ENCODE results near the gene DNAJC25. TPM values are rescaled to one million over a fixed set of nuclear protein-coding genes. Genes with fewer than 3 reads are reported as not detected.
"Not testable (repeated sequence)": the region's sequence is repeated elsewhere in the genome, so short reads cannot be mapped to it uniquely, and the experiment has no call there.

Gene DNAJC25
- total RNA-seq, 2 donors from 2014 or later, result 6.3 to 7.4 TPM

DNA sequence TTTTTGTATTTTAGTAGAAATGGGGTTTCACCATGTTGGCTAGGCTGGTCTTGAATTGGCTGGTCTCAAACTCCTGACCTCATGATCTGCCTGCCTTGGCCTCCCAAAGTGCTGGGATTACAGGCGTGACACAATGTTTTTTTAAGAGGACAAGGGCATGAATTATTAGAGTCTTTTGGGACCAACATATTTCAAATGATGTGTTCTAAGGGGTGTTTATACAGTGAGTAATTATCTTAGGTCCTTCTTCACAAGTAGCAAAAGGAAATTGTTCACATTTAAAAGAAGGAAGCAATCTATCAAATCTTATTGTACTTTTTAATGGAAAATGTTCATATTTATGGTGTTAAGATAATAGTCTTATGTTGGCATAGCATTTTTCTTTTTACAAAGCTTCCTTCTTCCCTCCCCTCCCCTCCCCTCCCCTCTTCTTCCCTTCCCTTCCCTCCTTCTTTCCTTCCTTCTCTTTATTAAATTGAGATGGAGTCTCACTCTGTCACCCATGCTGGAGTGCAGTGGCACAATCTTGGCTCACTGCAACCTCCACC, 37.0 kb downstream of the DNAJC25 start:
- no peaks in the 10 kb centered on the region for H3K9me3 ChIP-seq (ENCODE audit: control insufficient read depth, low read length)
- H3K4me1 ChIP-seq (ENCODE audit: control insufficient read depth, insufficient read depth, low read length), result no peaks in the 10 kb centered on the region
- H3K4me3 ChIP-seq (ENCODE audit: low read length), result no peak overlapping the region
- H3K27me3 Mint-ChIP-seq (ENCODE audit: insufficient read depth), result no peaks in the 10 kb centered on the region
- H3K27me3 ChIP-seq (ENCODE audit: control insufficient read depth, insufficient read depth, low read length, poor library complexity, severe bottlenecking), result no peaks in the 10 kb centered on the region
- H3K27ac ChIP-seq (ENCODE audit: low read depth, low read length), result no peak overlapping the region
- H3K27ac Mint-ChIP-seq, result no peak overlapping the region
- WGBS, 2 experiments (ENCODE audit: insufficient coverage in 1 of 2, insufficient read length in 1 of 2), result 83 to 93% methylated on average over 1 of the region's 1 CpG
- peaks cover 5% of the 10 kb centered on the region for H3K4me1 Mint-ChIP-seq
- no peak overlapping the region for H3K9ac ChIP-seq (ENCODE audit: extremely low read depth, low read length, poor library complexity, severe bottlenecking)
- no peak overlapping the region for H3K4me3 Mint-ChIP-seq
- TF ChIP-seq, protein P1, sequence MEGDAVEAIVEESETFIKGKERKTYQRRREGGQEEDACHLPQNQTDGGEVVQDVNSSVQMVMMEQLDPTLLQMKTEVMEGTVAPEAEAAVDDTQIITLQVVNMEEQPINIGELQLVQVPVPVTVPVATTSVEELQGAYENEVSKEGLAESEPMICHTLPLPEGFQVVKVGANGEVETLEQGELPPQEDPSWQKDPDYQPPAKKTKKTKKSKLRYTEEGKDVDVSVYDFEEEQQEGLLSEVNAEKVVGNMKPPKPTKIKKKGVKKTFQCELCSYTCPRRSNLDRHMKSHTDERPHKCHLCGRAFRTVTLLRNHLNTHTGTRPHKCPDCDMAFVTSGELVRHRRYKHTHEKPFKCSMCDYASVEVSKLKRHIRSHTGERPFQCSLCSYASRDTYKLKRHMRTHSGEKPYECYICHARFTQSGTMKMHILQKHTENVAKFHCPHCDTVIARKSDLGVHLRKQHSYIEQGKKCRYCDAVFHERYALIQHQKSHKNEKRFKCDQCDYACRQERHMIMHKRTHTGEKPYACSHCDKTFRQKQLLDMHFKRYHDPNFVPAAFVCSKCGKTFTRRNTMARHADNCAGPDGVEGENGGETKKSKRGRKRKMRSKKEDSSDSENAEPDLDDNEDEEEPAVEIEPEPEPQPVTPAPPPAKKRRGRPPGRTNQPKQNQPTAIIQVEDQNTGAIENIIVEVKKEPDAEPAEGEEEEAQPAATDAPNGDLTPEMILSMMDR (conservative IDR thresholded peaks at IDR 0.05), result no peak
- H3K9me3 Mint-ChIP-seq, result no peaks in the 10 kb centered on the region
- H3K36me3 Mint-ChIP-seq (ENCODE audit: low read depth), result peaks cover 45% of the 10 kb centered on the region
- no peak for DNase-seq
- H3K36me3 ChIP-seq (ENCODE audit: control insufficient read depth, insufficient read depth, low read length), result peaks cover 58% of the 10 kb centered on the region

DNA sequence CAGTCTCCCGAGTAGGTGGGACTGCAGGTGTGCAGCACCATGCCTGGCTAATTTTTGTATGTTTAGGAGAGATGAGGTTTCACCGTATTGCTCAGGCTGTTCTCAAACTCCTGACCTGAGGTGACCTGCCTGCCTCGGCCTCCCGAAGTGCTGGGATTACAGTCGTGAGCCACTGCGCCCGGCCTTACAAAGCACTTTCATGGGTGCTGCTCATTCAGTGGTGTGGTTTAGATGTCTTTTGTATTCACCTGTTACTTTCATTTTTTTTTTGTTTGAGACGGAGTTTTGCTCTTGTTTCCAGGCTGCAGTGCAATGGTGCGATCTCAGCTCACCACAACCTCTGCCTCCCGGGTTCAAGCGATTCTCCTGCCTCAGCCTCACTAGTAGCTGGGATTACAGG, 37.5 kb downstream of the DNAJC25 start:
- not testable (repeated sequence) for H3K4me1 Mint-ChIP-seq; H3K4me3 Mint-ChIP-seq; H3K27ac Mint-ChIP-seq; H3K27ac ChIP-seq (ENCODE audit: low read depth, low read length); H3K9ac ChIP-seq (ENCODE audit: extremely low read depth, low read length, poor library complexity, severe bottlenecking); H3K4me1 ChIP-seq (ENCODE audit: control insufficient read depth, insufficient read depth, low read length); H3K9me3 ChIP-seq (ENCODE audit: control insufficient read depth, low read length); H3K9me3 Mint-ChIP-seq; H3K27me3 Mint-ChIP-seq (ENCODE audit: insufficient read depth); DNase-seq; H3K27me3 ChIP-seq (ENCODE audit: control insufficient read depth, insufficient read depth, low read length, poor library complexity, severe bottlenecking); H3K4me3 ChIP-seq (ENCODE audit: low read length)
- peaks cover 58% of the 10 kb centered on the region for H3K36me3 ChIP-seq (ENCODE audit: control insufficient read depth, insufficient read depth, low read length)
- 92 to 93% methylated on average over 11 of the region's 11 CpGs for WGBS, 2 experiments (ENCODE audit: insufficient coverage in 1 of 2, insufficient read length in 1 of 2)
- peaks cover 42% of the 10 kb centered on the region for H3K36me3 Mint-ChIP-seq (ENCODE audit: low read depth)

DNA sequence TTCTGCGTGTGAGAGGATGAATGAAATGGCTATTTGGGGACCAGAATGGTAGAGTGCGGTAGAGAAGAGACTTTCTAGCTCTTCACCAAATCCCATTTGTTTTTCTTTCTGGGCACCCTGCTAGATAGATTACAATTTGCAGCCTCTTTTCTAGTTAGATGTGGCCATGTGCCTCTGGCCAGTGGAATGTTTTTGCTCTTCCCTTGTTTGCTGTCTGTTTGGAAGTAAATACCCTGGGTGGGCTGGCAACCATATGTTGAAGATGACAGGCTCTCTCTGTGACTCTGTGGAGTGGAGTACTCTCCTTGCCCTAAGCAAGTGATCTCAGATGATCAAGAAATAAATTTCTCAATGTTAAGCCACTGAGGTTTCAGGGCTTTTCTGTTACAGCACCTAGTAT, 43.2 kb downstream of the DNAJC25 start:
- H3K27me3 Mint-ChIP-seq (ENCODE audit: insufficient read depth), result no peaks in the 10 kb centered on the region
- no peak overlapping the region for H3K4me3 Mint-ChIP-seq
- Histone ChIP-seq H3K9me3 (ENCODE audit: control insufficient read depth, low read length) (peaks cover 3% of the 10 kb centered on the region), H3K4me3 (ENCODE audit: low read length) (no peak overlapping the region), H3K9ac (ENCODE audit: extremely low read depth, low read length, poor library complexity, severe bottlenecking) (no peak overlapping the region), H3K27me3 (ENCODE audit: control insufficient read depth, insufficient read depth, low read length, poor library complexity, severe bottlenecking) (no peaks in the 10 kb centered on the region), H3K4me1 (ENCODE audit: control insufficient read depth, insufficient read depth, low read length) (no peaks in the 10 kb centered on the region), H3K36me3 (ENCODE audit: control insufficient read depth, insufficient read depth, low read length) (peaks cover 41% of the 10 kb centered on the region), H3K27ac (ENCODE audit: low read depth, low read length) (no peak overlapping the region)
- no peaks in the 10 kb centered on the region for H3K4me1 Mint-ChIP-seq
- TF ChIP-seq, protein P1 (conservative IDR thresholded peaks at IDR 0.05), result no peak
- H3K27ac Mint-ChIP-seq, result no peak overlapping the region
- no peak for DNase-seq
- peaks cover 4% of the 10 kb centered on the region for H3K9me3 Mint-ChIP-seq
- WGBS, 2 experiments (ENCODE audit: insufficient coverage in 1 of 2, insufficient read length in 1 of 2), result 90 to 100% methylated on average over 1 to 2 of the region's 2 CpGs
- peaks cover 22% of the 10 kb centered on the region for H3K36me3 Mint-ChIP-seq (ENCODE audit: low read depth)

DNA sequence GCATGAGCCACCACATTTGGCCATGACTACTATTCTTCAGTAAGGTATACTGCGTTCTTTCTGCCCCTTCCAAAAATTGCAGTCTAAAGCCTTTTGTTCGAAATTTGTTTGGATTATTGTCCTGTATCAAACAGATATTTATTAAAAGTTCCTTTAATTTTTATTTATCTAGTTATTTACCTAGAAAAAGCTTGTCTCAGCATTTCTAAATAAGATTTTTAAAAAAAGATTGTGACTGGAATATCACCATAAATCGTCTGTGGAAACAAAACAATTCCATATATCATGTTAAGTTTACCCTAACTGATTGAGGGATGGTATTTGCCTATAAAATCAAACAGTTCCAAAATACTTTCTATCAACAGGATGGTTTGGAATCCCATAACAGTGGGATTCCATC, 45.0 kb downstream of the DNAJC25 start:
- H3K27me3 Mint-ChIP-seq (ENCODE audit: insufficient read depth), result no peaks in the 10 kb centered on the region
- H3K4me3 Mint-ChIP-seq, result no peak overlapping the region
- no peak for DNase-seq
- TF ChIP-seq, protein P1 (conservative IDR thresholded peaks at IDR 0.05), result no peak
- no peak overlapping the region for H3K27ac Mint-ChIP-seq
- no peaks in the 10 kb centered on the region for H3K27me3 ChIP-seq (ENCODE audit: control insufficient read depth, insufficient read depth, low read length, poor library complexity, severe bottlenecking)
- H3K9me3 Mint-ChIP-seq, result peaks cover 13% of the 10 kb centered on the region
- no peaks in the 10 kb centered on the region for H3K4me1 ChIP-seq (ENCODE audit: control insufficient read depth, insufficient read depth, low read length)
- H3K9me3 ChIP-seq (ENCODE audit: control insufficient read depth, low read length), result peaks cover 19% of the 10 kb centered on the region
- WGBS, 2 experiments (ENCODE audit: insufficient coverage in 1 of 2, insufficient read length in 1 of 2), result 100% methylated on average over 1 of the region's 3 CpGs; no CpG with 5 or more reads in 1 of the 2 experiments
- peaks cover 47% of the 10 kb centered on the region for H3K36me3 ChIP-seq (ENCODE audit: control insufficient read depth, insufficient read depth, low read length)
- peaks cover 19% of the 10 kb centered on the region for H3K36me3 Mint-ChIP-seq (ENCODE audit: low read depth)
- H3K4me1 Mint-ChIP-seq, result no peaks in the 10 kb centered on the region
- no peak overlapping the region for H3K27ac ChIP-seq (ENCODE audit: low read depth, low read length)
- H3K9ac ChIP-seq (ENCODE audit: extremely low read depth, low read length, poor library complexity, severe bottlenecking), result no peak overlapping the region
- H3K4me3 ChIP-seq (ENCODE audit: low read length), result no peak overlapping the region

Measured in endodermal cell (in vitro differentiated cells).